ENCODE measurements around the gene GOPC. TPM values are rescaled to one million over a fixed set of nuclear protein-coding genes. Genes with fewer than 3 reads are reported as not detected.

The GOPC gene
- total RNA-seq, 4 donors from 2014 or later: 16.5 to 94.7 (median 26.6) TPM

- intact Hi-C loops (cut with DNase I; ENCODE audit: low total_unique reads): no loop called here
- TF ChIP-seq POLR2A (IDR thresholded peaks at IDR 0.05) (no peak), CTCF (IDR thresholded peaks at IDR 0.05) (no peak)
- H3K9me3 ChIP-seq: no peaks in the 10 kb centered on the region
- H3K36me3 ChIP-seq: no peaks in the 10 kb centered on the region
- no peak overlapping the region for H3K4me3 ChIP-seq
- no peak for DNase-seq
- H3K27ac ChIP-seq: no peak overlapping the region
- no peaks in the 10 kb centered on the region for H3K27me3 ChIP-seq
- H3K4me1 ChIP-seq: no peaks in the 10 kb centered on the region
Observed at GRCh38 chr6:117574198-117574597, 28.1 kb downstream of the GOPC start.

- no peaks in the 10 kb centered on the region for H3K4me1 ChIP-seq
- no peaks in the 10 kb centered on the region for H3K36me3 ChIP-seq
- no peak overlapping the region for H3K4me3 ChIP-seq
- DNase-seq: no peak
- no peaks in the 10 kb centered on the region for H3K9me3 ChIP-seq
- H3K27me3 ChIP-seq: no peaks in the 10 kb centered on the region
- no peak for TF ChIP-seq CTCF (IDR thresholded peaks at IDR 0.05)
- no peak for TF ChIP-seq POLR2A (IDR thresholded peaks at IDR 0.05)
- intact Hi-C loops (cut with DNase I; ENCODE audit: low total_unique reads): no loop called here
- H3K27ac ChIP-seq: no peak overlapping the region
Observed at GRCh38 chr6:117573006-117573680, 29.2 kb downstream of the GOPC start.

- Histone ChIP-seq H3K9me3 (no peaks in the 10 kb centered on the region), H3K27ac (no peak overlapping the region), H3K36me3 (peaks cover 0 to 2% of the 10 kb centered on the region in 2 donors), H3K4me3 (no peak overlapping the region), H3K27me3 (no peaks in the 10 kb centered on the region), H3K4me1 (no peaks in the 10 kb centered on the region)
- no peak for DNase-seq
- TF ChIP-seq POLR2A (IDR thresholded peaks at IDR 0.05) (no peak), CTCF (IDR thresholded peaks at IDR 0.05) (no peak)
- intact Hi-C loops (cut with DNase I; ENCODE audit: low total_unique reads): no loop called here
Observed at GRCh38 chr6:117568831-117569410, 33.4 kb downstream of the GOPC start.

GRCh38 chr6:117568247-117568646 lies 34.1 kb downstream of the GOPC start:
- DNase-seq: no peak
- H3K9me3 ChIP-seq: no peaks in the 10 kb centered on the region
- H3K4me3 ChIP-seq: no peak overlapping the region
- no peaks in the 10 kb centered on the region for H3K4me1 ChIP-seq
- TF ChIP-seq POLR2A (IDR thresholded peaks at IDR 0.05): no peak
- TF ChIP-seq CTCF (IDR thresholded peaks at IDR 0.05): no peak
- H3K27ac ChIP-seq: no peak overlapping the region
- H3K36me3 ChIP-seq: peaks cover 0 to 2% of the 10 kb centered on the region in 2 donors
- intact Hi-C loops (cut with DNase I; ENCODE audit: low total_unique reads): no loop called here
- no peaks in the 10 kb centered on the region for H3K27me3 ChIP-seq

- H3K9me3 ChIP-seq: no peaks in the 10 kb centered on the region
- TF ChIP-seq POLR2A (IDR thresholded peaks at IDR 0.05) (no peak), CTCF (IDR thresholded peaks at IDR 0.05) (no peak)
- no peaks in the 10 kb centered on the region for H3K27me3 ChIP-seq
- H3K4me1 ChIP-seq: no peaks in the 10 kb centered on the region
- no peak overlapping the region for H3K4me3 ChIP-seq
- intact Hi-C loops (cut with DNase I; ENCODE audit: low total_unique reads): no loop called here
- peaks cover 0 to 2% of the 10 kb centered on the region in 2 donors for H3K36me3 ChIP-seq
- no peak for DNase-seq
- H3K27ac ChIP-seq: no peak overlapping the region
Observed at GRCh38 chr6:117564681-117565080, 37.6 kb downstream of the GOPC start.
